NB4 (cell line): ENCODE measurements around the gene SLCO1B1.

Experiments
- MYC ChIP-seq: IDR thresholded peaks from 2 replicates; pipeline ENCODE4 v1.6.1; 2011; ENCODE audit warnings: low read depth, low read length
- POLR2A ChIP-seq: IDR thresholded peaks from 2 replicates; pipeline ENCODE4 v1.6.1; 2011; ENCODE audit warnings: mild to moderate bottlenecking; ENCODE audit not compliant: insufficient read length; ENCODE audit errors: extremely low read depth
- TF ChIP-seq, protein P1 (sequence below): IDR thresholded peaks from one replicate; pipeline ENCODE4 v1.5.1; 2012; ENCODE audit warnings: low read depth, low read length
- TF ChIP-seq, protein P2 (sequence below): IDR thresholded peaks from 2 replicates; pipeline ENCODE4 v1.6.1; 2011; ENCODE audit warnings: low read depth, low read length

DNA sequence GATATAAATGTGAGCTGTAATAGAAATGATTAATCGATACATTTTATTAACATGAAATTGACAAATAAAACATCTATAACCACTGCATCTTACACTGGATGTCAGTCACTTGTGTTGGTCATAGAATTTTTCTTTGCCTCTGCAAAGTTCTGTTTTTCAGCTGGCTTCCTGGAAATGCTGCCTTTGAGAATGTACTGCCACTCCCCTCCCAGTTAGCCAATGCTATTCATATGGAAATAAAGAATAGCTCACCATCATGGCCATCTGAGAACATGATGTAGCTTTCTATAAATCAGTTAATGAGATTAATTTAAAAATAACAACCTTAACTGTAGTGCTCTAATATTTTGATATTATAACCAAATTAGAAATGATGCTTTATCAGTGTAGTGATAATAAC lies 41.1 kb downstream of the SLCO1B1 start:
- TF ChIP-seq, protein P1, sequence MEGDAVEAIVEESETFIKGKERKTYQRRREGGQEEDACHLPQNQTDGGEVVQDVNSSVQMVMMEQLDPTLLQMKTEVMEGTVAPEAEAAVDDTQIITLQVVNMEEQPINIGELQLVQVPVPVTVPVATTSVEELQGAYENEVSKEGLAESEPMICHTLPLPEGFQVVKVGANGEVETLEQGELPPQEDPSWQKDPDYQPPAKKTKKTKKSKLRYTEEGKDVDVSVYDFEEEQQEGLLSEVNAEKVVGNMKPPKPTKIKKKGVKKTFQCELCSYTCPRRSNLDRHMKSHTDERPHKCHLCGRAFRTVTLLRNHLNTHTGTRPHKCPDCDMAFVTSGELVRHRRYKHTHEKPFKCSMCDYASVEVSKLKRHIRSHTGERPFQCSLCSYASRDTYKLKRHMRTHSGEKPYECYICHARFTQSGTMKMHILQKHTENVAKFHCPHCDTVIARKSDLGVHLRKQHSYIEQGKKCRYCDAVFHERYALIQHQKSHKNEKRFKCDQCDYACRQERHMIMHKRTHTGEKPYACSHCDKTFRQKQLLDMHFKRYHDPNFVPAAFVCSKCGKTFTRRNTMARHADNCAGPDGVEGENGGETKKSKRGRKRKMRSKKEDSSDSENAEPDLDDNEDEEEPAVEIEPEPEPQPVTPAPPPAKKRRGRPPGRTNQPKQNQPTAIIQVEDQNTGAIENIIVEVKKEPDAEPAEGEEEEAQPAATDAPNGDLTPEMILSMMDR, result no peak
- no peak for TF ChIP-seq POLR2A
- TF ChIP-seq MYC, result no peak
- TF ChIP-seq, protein P2, sequence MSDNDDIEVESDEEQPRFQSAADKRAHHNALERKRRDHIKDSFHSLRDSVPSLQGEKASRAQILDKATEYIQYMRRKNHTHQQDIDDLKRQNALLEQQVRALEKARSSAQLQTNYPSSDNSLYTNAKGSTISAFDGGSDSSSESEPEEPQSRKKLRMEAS, result no peak
